GM21423 (cell line): Measurements from ENCODE around the gene SLX4IP.
"Not testable (repeated sequence)": the region's sequence is repeated elsewhere in the genome, so short reads cannot be mapped to it uniquely, and the experiment has no call there.

Source experiments
- ATAC-seq: cut with Tn5 transposase; IDR thresholded peaks from one replicate; pipeline ENCODE4 v1.9.1; 2021; ENCODE audit warnings: mild to moderate bottlenecking, moderate library complexity; ENCODE audit not compliant: unreplicated experiment

SLX4IP gene

DNA sequence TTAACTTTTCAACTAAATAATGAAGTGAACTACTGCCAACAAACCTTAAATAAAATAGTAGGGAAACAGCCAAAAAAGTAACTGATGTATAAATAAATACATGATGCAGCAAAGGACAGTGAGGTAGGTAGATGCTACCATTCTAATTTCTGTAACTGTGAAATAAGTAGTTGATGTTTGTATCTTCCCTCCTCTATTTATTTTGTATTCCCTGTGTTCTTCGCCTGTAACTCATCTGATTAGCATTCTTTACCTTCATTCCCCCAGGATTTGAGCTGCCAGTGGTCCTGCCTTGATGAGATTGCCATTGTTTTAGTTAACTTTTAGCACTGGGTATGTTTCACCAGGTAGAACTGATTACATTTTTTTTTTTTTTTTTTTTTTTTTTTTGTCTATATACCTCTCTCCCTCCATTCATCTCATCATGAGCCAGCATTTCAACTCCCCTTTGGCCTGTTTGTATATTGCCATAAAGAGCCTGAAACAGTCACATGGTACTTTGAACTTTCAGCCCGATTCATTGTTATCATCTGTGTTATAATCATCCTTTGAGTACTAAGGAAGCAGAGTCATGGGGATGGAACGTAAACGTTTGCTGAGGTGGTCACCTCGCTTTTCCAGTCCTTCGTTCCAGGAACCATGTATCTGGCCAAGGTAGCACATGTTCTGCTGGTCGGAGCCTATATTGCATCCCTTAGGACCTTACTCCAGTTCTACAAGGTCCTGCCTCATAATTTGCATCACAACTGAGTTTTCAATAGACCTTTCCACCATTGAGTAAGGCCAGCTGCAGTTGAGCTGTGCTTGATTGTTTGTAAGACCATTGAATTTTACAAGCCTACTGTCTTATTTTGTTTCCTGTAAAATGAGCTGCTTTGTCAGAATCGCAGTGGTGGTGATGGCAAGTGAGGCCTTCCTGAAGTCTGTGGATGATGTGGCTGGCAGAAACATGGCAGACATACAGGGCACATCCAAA lies 131.1 kb downstream of the SLX4IP start:
- no peak for ATAC-seq

DNA sequence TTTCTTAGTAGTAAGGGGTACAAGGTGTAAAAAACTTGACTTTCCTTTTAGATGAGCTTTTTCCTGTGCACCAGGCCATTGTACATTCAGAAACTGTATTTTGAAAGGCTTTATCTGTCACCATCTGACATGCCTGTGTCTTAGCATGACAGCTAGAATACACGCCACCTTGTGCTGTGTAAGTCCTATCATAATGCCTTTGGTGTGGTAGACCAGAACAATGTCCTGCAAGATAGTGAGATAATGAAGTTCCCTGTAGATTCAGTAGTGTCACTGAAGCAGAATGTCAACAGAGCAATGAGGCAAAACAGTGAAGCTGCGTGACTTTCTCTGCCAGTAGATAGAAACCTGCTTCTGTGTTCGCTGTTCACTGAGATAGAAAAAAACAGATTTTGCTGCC lies 132.9 kb downstream of the SLX4IP start:
- no peak for ATAC-seq

DNA sequence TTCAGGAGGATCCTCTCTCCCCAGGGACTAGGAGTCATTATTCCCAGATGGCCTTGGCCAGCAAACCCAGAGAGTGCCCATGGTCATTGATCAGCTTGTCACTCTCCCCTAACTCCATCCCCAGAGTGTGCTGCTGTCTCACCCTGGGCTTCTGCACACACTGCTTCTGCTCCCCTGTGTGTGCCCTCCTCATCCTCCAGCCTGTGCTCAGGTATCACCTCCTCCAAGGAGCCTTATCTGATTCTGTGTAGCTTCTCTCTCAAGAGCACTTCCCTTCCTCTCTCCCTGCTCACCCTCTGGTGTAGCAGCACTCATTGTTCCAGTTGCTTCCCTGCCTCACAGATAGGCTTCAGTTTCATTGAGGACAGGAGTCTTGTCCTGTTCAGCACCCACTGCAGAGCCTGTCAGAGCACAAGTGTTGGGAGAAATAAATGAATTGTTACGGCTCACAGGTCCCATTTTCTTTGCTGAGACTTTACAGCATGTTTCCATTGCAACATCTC lies 136.3 kb downstream of the SLX4IP start:
- ATAC-seq = no peak

DNA sequence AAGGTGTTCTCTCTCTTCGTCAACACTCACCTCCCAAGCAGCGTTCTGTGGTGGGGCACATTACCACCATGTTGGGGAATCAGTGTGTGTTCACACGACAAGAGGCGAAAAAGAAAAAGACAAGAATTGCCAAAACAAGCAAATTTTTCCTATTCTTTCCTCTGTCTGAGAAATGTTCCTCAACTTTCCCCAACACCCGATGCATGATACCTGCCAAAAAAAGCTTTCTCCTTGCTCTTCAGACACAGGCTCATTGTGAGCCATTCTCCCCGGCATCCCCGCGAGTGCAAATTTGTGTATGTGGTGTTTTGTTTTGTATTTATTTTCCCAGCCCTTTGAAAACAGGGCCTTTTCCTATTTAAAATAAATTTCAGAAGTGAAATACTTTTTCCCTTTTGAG lies 137.7 kb downstream of the SLX4IP start:
- ATAC-seq = no peak

- no peak for ATAC-seq
These were observed 138.3 kb downstream of the SLX4IP start for GRCh38 chr20:10573273-10573950.

DNA sequence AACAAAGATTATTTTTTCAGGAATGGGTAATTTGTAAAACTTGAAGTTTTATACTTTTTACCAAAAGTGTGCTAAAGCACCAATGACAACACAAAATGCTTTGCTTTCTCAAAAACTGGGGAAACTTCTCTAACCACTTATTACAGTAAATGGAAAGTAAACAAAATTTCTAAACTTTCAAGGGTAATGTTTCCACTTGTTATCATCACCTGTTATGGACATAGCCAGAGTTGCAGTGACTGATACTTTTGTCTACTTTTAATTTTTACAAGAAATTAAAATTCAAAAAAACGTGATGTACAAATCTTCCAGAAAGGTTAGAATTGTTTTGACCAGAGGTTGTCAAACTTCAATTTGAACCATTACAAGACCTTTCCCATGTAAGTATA lies 138.8 kb downstream of the SLX4IP start:
- ATAC-seq = no peak

GRCh38 chr20:10576411-10577090 lies 141.4 kb downstream of the SLX4IP start:
- ATAC-seq = no peak

DNA sequence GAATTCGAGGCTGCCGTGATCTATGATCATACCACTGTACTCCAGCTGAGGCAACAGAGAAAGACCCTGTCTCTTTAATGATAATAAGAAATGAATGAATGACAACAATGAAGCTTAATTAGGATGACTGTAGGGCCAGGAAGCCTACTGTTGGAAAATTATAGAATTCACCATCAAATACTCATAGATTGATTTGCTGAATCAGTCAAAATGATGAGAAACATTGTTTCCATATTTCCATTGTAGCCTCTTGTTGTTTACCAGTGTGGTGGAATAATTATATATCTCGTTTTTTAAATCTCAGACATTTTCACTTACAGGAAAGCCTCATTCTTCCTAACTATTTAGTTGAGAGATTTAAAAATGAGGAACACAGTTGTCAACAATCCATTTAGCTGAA lies 142.5 kb downstream of the SLX4IP start:
- no peak for ATAC-seq

GRCh38 chr20:10578607-10579006 lies 143.5 kb downstream of the SLX4IP start:
- ATAC-seq = no peak

- no peak for ATAC-seq
These were observed 144.8 kb downstream of the SLX4IP start for GRCh38 chr20:10579942-10580341.

DNA sequence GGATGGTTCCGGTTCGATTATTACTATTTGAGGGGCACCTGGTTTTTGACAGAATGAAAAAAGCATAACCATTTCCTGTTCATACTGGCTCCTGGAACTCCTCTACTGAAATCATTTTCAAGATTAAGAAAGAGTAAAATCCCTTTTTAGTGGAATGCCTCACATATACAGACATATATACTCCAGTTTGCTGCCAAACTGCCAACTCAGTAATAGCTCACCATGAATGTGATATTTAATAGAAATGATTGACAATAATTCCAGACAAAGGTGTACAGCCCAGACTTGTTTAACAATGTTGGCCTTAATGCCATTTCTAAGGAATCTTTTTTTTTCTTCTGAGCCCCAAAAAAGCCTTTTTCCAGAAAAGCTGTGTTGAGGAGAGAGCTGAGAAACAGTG lies 145.6 kb downstream of the SLX4IP start:
- ATAC-seq = no peak

- no peak for ATAC-seq
These were observed 146.7 kb downstream of the SLX4IP start for GRCh38 chr20:10581823-10582222.

GRCh38 chr20:10584371-10584770 lies 149.3 kb downstream of the SLX4IP start:
- no peak for ATAC-seq

- ATAC-seq = no peak
These were observed 150.2 kb downstream of the SLX4IP start for GRCh38 chr20:10585308-10585707.

- ATAC-seq = no peak
These were observed 151.2 kb downstream of the SLX4IP start for GRCh38 chr20:10586296-10586695.

- not testable (repeated sequence) for ATAC-seq
These were observed 155.3 kb downstream of the SLX4IP start for GRCh38 chr20:10590446-10590845.

- no peak for ATAC-seq
These were observed 156.0 kb downstream of the SLX4IP start for GRCh38 chr20:10590950-10591671.

- ATAC-seq = no peak
These were observed 156.9 kb downstream of the SLX4IP start for GRCh38 chr20:10591946-10592521.

DNA sequence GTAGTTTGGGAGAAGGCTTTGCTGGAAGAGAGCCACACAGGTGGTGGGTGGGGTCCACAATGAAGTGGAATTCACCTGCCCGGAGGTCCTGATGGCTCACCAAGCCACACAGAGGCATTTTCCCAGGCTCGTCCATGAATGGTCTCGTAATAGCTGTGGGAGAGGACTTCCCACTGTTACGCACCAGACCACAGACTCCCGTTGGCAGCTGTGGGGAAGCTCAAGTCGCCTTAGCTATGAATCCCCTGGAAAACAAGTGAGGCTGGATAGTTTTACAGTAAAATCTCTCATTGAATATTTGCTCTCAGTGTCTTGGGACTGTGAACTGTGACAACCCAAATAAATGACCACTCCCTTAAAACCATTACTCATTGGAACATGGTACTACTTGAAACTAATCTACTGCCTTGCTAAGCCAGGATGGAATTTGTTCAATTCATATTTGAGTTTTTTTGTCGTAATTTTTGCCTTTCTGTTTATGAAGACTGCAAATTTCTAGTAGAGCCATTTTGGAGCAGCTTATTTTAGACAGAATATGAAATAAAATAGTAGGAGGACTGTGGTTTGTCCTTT lies 159.3 kb downstream of the SLX4IP start:
- ATAC-seq = no peak

GRCh38 chr20:10595266-10595665 lies 160.2 kb downstream of the SLX4IP start:
- no peak for ATAC-seq
